Measurements from ENCODE around the gene CD200. TPM values are rescaled to one million over a fixed set of nuclear protein-coding genes. Genes with fewer than 3 reads are reported as not detected.

Gene CD200
- total and polyA plus RNA-seq, 11 donors, result 0.26 to 23.9 (median 0.81) TPM

DNA sequence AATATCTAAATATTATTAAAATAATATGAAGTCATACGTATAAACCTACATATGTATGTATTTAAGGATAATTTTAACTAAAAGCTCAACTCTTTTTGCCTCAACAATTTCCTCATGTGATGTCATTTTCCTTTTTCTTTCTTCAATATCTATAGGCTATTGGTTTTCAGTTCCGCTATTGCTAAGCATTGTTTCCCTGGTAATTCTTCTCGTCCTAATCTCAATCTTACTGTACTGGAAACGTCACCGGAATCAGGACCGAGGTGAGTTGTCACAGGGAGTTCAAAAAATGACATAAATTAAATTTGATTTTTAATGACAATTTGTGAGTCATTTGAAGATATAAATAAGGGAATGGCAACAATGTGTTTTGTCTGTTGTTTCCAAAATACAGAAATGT is 16.6 kb downstream of the CD200 start:
- H3K27ac ChIP-seq, result no peak overlapping the region
- ATAC-seq (no peak), DNase-seq (no peak)
- TF ChIP-seq, protein P1, sequence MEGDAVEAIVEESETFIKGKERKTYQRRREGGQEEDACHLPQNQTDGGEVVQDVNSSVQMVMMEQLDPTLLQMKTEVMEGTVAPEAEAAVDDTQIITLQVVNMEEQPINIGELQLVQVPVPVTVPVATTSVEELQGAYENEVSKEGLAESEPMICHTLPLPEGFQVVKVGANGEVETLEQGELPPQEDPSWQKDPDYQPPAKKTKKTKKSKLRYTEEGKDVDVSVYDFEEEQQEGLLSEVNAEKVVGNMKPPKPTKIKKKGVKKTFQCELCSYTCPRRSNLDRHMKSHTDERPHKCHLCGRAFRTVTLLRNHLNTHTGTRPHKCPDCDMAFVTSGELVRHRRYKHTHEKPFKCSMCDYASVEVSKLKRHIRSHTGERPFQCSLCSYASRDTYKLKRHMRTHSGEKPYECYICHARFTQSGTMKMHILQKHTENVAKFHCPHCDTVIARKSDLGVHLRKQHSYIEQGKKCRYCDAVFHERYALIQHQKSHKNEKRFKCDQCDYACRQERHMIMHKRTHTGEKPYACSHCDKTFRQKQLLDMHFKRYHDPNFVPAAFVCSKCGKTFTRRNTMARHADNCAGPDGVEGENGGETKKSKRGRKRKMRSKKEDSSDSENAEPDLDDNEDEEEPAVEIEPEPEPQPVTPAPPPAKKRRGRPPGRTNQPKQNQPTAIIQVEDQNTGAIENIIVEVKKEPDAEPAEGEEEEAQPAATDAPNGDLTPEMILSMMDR (IDR thresholded peaks at IDR 0.05), result no peak
- no peak for TF ChIP-seq POLR2A (IDR thresholded peaks at IDR 0.05)
- no peaks in the 10 kb centered on the region for H3K27me3 ChIP-seq
- H3K4me1 ChIP-seq, result peaks cover 0 to 45% (median 8%) of the 10 kb centered on the region in 12 donors
- intact Hi-C loops (cut with DNase I), result no loop called here
- peaks cover 0 to 47% (median 0%) of the 10 kb centered on the region in 9 donors for H3K36me3 ChIP-seq
- no peak overlapping the region for H3K4me3 ChIP-seq
- WGBS, 4 donors, result 70 to 84% (median 79%) methylated on average over 6 of the region's 6 CpGs
- no peaks in the 10 kb centered on the region for H3K9me3 ChIP-seq

DNA sequence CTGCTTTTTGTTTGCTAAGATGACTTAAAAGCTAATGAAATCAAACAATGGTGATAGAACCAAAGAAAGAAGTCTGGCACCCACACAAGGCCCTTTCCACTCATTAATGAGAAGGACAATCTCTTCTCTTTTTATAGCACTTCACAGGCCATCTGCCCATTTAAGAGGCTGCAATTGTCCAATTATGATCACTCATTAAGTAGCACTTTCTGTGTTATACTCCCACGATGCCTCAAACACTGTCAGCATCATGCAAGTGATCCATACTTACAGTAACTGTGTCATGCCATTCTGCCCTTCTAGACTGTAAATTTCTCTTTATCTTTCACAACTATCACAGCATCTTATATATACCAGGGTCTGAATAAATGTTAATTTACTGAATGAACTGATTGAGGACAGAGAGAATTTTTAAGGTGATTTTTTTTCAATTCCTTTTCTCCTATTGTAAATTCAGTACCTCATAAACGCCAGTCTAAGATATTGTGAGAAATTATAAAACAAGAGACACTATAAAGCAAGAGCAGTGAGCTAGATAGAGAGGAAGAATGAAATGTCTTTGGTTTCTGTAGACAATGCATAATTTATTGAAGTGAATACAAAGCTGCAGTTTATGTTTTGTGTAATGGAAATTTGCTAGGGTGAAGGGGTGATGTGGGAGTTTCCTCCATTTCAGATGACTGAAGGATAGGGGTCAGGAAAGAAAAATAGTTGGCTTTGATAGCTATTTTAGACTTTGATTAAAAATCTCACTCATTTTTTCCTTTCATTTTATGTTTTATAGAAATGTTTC is 17.3 kb downstream of the CD200 start:
- Histone ChIP-seq H3K36me3 (peaks cover 0 to 41% (median 0%) of the 10 kb centered on the region in 9 donors), H3K27ac (peak overlapping the region in 5 of 12 donors; percentile 0 to 85 (median 18)), H3K4me3 (no peak overlapping the region), H3K9me3 (no peaks in the 10 kb centered on the region), H3K4me1 (peaks cover 0 to 51% (median 8%) of the 10 kb centered on the region in 12 donors), H3K27me3 (no peaks in the 10 kb centered on the region)
- 52 to 70% (median 63%) methylated on average over 2 of the region's 2 CpGs for WGBS, 4 donors
- intact Hi-C loops (cut with DNase I), result no loop called here
- TF ChIP-seq, protein P1 (IDR thresholded peaks at IDR 0.05), result no peak
- TF ChIP-seq POLR2A (IDR thresholded peaks at IDR 0.05), result no peak
- DNase-seq (no peak), ATAC-seq (no peak)

DNA sequence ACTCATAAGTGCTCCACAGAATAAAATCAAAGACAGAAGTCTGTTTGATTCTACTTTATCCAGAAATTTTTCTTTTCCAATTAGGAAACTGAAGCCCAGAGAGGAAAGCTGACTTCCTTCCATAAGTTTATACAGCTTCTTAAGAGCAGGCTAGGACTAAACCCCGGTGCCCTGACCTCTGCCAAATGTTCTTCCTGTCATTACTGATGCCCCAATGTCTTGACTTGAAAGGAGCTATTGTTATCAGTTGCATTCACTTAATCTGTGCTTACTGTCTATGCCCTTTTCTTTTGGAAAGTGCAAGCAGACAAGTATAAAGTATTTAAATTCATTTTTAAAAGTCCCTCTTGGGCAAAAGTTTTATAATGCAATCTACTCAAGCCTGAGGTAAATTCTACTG is 18.1 kb downstream of the CD200 start:
- DNase-seq, result no peak
- Histone ChIP-seq H3K27me3 (no peaks in the 10 kb centered on the region), H3K27ac (peak overlapping the region in 7 of 12 donors; percentile 0 to 85 (median 17)), H3K9me3 (no peaks in the 10 kb centered on the region), H3K4me3 (no peak overlapping the region), H3K4me1 (peaks cover 0 to 55% (median 8%) of the 10 kb centered on the region in 12 donors), H3K36me3 (peaks cover 0 to 33% (median 0%) of the 10 kb centered on the region in 9 donors)
- intact Hi-C loops (cut with DNase I), result no loop called here
- no peak for TF ChIP-seq POLR2A (IDR thresholded peaks at IDR 0.05)
- TF ChIP-seq, protein P1 (IDR thresholded peaks at IDR 0.05), result no peak
- ATAC-seq, result peak in 1 of 4 donors; percentile 47
- WGBS, 4 donors, result 29 to 34% (median 33%) methylated on average over 1 of the region's 1 CpG

DNA sequence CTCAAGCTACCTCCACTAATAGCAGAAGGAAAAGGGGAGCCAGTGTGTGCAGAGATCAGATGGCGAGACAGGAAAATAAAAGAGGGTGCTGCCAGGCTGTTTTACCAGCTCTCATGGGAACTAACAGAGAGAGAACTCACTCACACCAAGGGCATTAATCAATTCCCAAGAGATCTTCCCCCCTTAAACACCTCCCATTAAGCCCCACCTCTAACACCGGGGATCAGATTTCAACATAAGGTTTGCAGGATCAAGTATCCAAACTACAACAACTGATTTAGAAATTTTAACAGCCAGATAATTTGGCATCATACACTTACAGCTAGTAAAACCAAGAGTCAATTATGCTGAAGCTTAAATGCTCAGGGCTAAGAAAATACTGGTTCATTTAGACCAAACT is 18.9 kb downstream of the CD200 start:
- ATAC-seq (no peak), DNase-seq (no peak)
- no peak for TF ChIP-seq POLR2A (IDR thresholded peaks at IDR 0.05)
- TF ChIP-seq, protein P1 (IDR thresholded peaks at IDR 0.05), result no peak
- peak overlapping the region in 1 of 12 donors; percentile 1 for H3K4me3 ChIP-seq
- no peaks in the 10 kb centered on the region for H3K9me3 ChIP-seq
- intact Hi-C loops (cut with DNase I), result no loop called here
- H3K4me1 ChIP-seq, result peaks cover 0 to 52% (median 8%) of the 10 kb centered on the region in 12 donors
- 52 to 64% (median 59%) methylated on average over 2 of the region's 2 CpGs for WGBS, 4 donors
- peaks cover 0 to 27% (median 0%) of the 10 kb centered on the region in 9 donors for H3K36me3 ChIP-seq
- H3K27me3 ChIP-seq, result no peaks in the 10 kb centered on the region
- peak overlapping the region in 6 of 12 donors; percentile 0 to 85 (median 34) for H3K27ac ChIP-seq

All from heart left ventricle (tissue), 16 donors.